Brain microvascular endothelial cell (primary cell): ENCODE data around the gene CIROP.

Experiments
- DNase-seq: peaks from one replicate; pipeline ENCODE4 v3.0.0-alpha.2; 2020
- H3K27ac ChIP-seq: fragments of 250-450 bp; sonication (Bioruptor Pico); 2 replicates; pipeline ENCODE4 v1.5.1; 2020; ENCODE audit warnings: mild to moderate bottlenecking, moderate library complexity
- H3K27me3 ChIP-seq: fragments of 250-450 bp; sonication (Bioruptor Pico); replicated peaks from 2 replicates; pipeline ENCODE4 v1.5.1; 2020; ENCODE audit warnings: mild to moderate bottlenecking
- H3K36me3 ChIP-seq: fragments of 250-450 bp; sonication (Bioruptor Pico); replicated peaks from 2 replicates; pipeline ENCODE4 v1.5.1; 2020; ENCODE audit warnings: mild to moderate bottlenecking
- H3K4me3 ChIP-seq: 2 replicates; pipeline ENCODE4 v1.5.1; 2011; ENCODE audit warnings: low read depth, mild to moderate bottlenecking, control low read depth, low read length, moderate library complexity
- in situ Hi-C: cut with HindIII; loops from 2 replicates; pipeline ENCODE4 v1.10.0; 2017; ENCODE audit warnings: low sequenced_read_pairs, low pct_ligation_motif_present
- TF ChIP-seq, protein P1 (sequence below): IDR thresholded peaks from 2 replicates; pipeline ENCODE4 v1.5.1; 2011; ENCODE audit warnings: low read depth, mild to moderate bottlenecking, moderate library complexity, low read length, control low read depth, inconsistent platforms; ENCODE audit errors: missing control alignments

Gene CIROP

DNA sequence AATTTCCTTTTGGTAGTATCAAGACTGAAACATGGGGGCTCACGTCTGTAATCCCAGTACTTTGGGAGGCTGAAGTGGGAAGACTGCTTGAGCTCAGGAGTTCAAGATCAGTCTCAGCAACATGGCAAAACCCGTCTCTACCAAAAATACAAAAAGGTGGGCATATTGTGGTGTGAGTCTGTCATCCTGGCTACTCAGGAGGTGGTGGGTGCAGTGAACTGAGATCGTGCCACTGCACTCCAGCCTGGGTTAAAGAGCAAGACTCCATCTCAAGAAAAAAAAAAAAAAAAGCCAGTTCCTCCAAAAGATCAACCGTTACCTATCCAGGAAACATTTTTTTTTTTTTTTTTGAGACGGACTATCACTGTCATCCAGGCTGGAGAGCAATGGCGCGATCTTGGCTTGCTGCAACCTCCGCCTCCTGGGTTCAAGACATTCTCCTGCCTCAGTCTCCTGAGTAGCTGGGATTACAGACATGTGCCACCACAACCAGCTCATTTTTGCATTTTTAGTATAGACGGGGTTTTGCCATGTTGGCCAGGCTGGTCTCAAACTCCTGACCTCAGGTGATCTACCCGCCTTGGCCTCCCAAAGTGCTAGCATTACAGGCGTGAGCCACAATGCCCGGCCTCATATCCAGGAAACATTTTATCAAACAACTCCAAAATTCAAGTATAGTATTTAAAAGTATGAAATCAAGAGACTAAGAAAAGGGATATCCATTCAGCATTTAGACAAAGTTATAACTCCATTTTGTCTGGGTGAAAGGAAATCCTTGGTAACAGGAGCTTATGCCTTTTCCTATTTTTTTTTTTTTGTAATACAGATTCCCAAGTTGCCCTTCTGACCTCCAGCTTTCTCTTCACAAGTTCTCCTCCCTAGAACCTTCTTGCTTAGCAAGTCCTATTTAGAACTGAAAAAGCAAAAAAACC lies 13.2 kb downstream of the CIROP start:
- TF ChIP-seq, protein P1, sequence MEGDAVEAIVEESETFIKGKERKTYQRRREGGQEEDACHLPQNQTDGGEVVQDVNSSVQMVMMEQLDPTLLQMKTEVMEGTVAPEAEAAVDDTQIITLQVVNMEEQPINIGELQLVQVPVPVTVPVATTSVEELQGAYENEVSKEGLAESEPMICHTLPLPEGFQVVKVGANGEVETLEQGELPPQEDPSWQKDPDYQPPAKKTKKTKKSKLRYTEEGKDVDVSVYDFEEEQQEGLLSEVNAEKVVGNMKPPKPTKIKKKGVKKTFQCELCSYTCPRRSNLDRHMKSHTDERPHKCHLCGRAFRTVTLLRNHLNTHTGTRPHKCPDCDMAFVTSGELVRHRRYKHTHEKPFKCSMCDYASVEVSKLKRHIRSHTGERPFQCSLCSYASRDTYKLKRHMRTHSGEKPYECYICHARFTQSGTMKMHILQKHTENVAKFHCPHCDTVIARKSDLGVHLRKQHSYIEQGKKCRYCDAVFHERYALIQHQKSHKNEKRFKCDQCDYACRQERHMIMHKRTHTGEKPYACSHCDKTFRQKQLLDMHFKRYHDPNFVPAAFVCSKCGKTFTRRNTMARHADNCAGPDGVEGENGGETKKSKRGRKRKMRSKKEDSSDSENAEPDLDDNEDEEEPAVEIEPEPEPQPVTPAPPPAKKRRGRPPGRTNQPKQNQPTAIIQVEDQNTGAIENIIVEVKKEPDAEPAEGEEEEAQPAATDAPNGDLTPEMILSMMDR: no peak
- no peak for DNase-seq
- H3K4me3 ChIP-seq: no peak overlapping the region
- no peaks in the 10 kb centered on the region for H3K27me3 ChIP-seq
- in situ Hi-C loops: no loop called here
- peaks cover 27% of the 10 kb centered on the region for H3K36me3 ChIP-seq
- no peak overlapping the region for H3K27ac ChIP-seq

DNA sequence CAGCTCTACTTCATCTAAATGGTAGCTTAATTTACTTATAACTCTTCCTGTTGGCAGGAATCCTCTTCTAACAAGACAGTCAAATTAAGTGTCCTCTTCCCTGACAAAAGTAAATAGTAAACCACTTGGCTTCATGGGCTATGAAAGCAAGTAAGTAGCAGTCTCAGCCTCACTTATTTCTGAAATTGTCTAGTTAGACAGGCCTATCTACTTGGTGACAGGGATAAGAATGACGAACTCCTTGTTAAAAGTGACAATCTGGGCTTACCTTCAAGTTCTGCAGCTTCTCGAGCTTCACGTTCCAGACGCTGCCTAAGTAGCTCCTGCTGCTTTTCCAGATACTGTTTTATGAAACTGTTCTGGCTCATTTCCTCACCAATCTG lies 14.5 kb downstream of the CIROP start:
- Histone ChIP-seq H3K36me3 (peaks cover 40% of the 10 kb centered on the region), H3K27ac (no peak overlapping the region), H3K4me3 (no peak overlapping the region), H3K27me3 (no peaks in the 10 kb centered on the region)
- TF ChIP-seq, protein P1: no peak
- DNase-seq: no peak
- in situ Hi-C loops: no loop called here

DNA sequence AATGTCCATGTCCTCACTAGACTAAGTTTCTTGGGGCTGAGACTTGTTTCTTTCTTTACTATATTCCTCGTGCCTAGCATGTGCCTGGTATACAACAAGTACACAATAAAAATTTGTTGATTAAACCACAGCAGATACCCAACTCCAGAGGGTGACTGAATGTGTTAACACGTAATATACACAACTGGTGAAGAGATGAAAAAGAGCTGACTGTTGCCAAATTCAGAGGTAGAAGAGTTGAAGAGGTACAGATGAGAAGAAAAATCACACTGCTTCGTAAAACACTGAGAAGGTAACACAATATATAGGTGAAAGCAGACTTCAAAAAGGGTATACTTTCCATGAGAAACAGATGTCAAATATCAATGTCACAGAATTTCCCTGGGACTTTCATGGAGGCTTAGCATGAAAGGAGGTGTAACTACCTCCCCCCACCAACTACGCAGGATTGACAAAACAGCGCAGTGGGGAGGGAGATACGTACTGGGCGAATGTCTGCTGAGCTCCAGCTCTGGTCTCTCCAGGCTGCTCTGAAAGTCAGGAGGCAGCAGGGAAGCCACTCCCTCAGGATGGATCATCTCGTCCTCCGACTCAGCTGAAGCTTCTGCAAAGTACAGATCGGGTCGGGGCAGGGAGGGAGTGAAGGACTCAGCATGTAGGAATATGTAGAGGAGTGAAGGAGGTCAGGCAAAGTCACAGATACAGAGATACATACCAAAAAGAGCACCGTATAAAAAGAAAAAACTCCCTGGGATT lies 15.1 kb downstream of the CIROP start:
- no peak overlapping the region for H3K4me3 ChIP-seq
- H3K27me3 ChIP-seq: no peaks in the 10 kb centered on the region
- no peak overlapping the region for H3K27ac ChIP-seq
- TF ChIP-seq, protein P1: no peak
- no peak for DNase-seq
- peaks cover 40% of the 10 kb centered on the region for H3K36me3 ChIP-seq
- in situ Hi-C loops: no loop called here

DNA sequence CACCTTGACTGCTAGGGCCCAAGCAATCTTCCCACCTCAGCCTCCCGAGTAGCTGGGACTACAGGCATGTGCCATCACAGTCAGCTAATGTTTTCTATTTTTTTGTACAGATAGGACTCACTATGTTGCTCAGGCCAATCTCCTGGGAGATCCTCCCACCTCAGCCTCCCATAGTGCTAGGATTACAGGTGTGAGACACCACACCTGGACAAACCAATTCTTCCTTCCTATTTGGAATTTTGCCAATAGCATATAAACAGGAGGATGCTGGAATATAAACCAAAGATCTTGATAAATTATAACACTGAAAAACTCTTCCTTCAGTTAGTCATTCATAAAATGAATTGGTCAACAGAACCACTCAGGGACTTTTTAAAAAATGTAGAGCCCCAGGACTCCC lies 18.2 kb downstream of the CIROP start:
- in situ Hi-C loops: no loop called here
- DNase-seq: no peak
- no peak overlapping the region for H3K4me3 ChIP-seq
- no peaks in the 10 kb centered on the region for H3K27me3 ChIP-seq
- no peak overlapping the region for H3K27ac ChIP-seq
- peaks cover 45% of the 10 kb centered on the region for H3K36me3 ChIP-seq
- TF ChIP-seq, protein P1: no peak

DNA sequence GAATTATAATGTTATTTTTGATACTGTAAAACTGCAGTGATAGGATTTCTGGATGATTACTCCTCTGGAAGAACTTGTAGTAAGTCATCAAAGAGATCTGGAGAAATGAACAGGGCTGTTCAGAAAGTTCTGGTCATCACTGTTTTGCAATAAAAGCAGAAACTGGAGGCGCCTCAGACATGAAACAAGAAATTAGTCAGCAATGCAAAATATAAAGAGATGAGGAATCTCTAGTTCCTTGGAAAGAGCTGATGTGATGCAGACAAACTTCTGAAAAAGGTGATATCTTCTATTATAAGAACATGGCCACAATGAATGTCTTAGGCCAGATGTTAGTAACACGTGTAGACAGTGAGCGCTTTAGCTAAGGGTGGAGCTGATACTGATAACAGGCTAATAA lies 19.3 kb downstream of the CIROP start:
- in situ Hi-C loops: no loop called here
- Histone ChIP-seq H3K27me3 (no peaks in the 10 kb centered on the region), H3K36me3 (peaks cover 51% of the 10 kb centered on the region), H3K27ac (no peak overlapping the region), H3K4me3 (no peak overlapping the region)
- no peak for DNase-seq
- TF ChIP-seq, protein P1: no peak
